GM18909 (cell line): ENCODE results near the gene NCSTN.

ENCODE experiments used
- ATAC-seq: cut with Tn5 transposase; IDR thresholded peaks from one replicate; pipeline ENCODE4 v1.9.1; 2021; ENCODE audit warnings: mild to moderate bottlenecking; ENCODE audit not compliant: unreplicated experiment, poor library complexity

Gene NCSTN

DNA sequence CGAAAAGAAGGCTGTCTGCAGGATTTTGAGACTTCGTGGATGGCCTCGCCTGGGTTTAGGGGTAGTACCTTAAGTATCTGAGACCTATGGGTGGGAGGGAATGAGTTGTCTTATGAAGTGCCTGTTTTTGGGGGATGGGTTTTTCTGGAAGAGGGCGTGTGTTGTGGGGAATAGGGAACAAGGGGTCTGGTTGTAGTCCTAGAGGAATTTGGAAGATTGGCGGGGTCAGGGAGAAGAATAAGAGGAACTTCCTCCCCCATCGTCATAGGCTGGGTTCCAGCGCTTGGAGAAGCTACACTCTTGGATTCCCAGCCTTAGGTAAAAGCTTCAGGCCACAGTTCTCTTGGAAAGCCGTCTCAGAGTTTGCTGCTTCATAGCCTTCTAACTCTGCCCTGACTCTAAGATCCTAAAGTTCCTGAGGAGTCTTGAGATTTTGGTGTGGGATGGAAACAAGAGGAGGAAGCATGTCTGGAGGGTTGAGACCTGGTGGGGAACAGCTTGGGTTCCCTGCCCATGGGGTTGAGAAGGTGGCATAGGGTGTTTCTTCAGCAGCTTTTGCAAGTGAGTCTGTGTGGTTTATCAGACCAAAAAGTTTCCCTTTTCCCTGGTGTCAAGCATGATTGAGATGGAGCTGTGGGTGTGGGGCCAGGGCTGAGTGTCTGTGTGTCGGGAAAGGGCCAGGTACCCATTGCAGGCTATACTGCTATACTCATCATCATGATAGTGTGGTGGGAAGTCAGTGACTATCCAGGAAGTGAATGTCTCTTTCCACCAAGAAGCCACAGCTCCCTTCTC, 59.0 kb downstream of the NCSTN start:
- no peak for ATAC-seq

DNA sequence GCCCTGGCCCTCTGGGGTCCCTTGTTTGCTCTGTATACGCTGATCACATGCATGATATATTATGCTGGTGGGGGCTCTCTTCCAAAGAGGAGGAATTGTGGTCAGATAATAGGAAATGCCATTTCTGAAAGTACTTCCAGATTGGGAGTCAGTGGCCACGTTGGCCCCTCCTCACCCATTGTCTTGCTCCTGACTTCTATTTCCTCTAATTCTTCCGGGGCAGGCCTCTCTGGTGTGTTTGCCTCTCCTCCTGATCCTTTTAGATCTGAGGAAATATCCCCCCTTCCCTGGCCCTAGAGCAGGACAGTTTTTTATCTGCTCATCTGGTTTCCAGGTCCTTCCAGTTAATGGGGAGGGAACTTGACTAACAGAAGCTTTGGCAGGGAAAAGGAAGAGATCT, 60.1 kb downstream of the NCSTN start:
- no peak for ATAC-seq

DNA sequence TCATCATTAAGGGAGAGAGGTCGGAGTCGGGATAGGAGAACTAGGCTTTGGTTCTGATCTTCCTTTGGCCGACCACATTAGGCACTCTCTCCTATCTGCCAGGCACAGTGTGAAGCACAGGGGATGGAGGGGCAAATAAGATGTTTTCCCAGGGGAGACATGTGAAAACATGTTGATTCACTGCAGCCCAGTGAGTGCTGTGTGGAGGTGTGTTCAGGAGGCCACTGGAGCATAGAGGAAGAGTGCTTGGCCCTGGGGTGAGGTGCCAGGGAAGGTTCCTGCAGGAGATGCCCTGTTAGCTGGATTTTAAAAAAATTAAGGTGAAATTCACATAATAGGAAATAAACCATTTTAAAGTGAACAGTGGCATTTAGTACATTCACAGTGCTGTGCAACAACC, 60.9 kb downstream of the NCSTN start:
- ATAC-seq: no peak

GRCh38 chr1:160405331-160405877, 62.2 kb downstream of the NCSTN start:
- no peak for ATAC-seq

DNA sequence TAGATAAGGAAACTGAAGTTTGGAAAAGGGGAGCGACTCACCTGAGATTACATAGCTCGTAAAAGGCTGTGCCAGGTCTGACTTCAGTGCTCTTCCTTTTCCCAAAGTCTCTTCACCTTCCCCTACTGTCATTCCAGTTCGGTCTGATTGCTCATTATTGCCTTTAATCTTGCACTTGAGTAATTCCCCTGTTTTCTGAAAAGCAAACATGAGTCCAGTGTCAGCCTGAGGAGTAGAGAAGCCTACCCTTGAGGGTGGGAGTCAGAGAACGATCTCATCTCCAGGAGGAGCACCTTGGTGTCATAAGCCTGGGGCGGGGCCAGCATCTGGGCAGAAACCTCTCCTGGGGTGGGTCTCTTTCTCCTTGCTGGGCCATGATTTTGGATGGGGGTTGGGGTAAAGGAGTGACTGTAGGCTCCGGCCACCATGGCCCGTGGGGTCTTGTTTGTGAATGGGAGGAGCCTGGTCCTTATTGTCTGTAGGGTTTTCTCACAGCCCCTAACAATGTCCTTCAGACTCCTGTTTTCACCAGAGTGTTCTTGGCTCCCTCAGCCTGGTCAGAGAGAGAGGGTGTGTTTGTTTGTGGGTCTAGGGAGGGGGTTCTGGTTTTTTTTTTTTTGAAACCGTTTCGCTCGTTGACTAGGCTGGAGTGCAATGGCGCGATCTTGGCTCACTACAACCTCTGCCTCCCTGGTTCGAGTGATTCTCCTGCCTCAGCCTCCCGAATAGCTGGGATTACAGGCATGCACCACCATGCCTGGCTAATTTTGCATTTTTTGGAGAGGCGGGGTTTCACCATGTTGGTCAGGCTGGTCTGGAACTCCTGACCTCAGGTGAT, 63.2 kb downstream of the NCSTN start:
- ATAC-seq: no peak

DNA sequence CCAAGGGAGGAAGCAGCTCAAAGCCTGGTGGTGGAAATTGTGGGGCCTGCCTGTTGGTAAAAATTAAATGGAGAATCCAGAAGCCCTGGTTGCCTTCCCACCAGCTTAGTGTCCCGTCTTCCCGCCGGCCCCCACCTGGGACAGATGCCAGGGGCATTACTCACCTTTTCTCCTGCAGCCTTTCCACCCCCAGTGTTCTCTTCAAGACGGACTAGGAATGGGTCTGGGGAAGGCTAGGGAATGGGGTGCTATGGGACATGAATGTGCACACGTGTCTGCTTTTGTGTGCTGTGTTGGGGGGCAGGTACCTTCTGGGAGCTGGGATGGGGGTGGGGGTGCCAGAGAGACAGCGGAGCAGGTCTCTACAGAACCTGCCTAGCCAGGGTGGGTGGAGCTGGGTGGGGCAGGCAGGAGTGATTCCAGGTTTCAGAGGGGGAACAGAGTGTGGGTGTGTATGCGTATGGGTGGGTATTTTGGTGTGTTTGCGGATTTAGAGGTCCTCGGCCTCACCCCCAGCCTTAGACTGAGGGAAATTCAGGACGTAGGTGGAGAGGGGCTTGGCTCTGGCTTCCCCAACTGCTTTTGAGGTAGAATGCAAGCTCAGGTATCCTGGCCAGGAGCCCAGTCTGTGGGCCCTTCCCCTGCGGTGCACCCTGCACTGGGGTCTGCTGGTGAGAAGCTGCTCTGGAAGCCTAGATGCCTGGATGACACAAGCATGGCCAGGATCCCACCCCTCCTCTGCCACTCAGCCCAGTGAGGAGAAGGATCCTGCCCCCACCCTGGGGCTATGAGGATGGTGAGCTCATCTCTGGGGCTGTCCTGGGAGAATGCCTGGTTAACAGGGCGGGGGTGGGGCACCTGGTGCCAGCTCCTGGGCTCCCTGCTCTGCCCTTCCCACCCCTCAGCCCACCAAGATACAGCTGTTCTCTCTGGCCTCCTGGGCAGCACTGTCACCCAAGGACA, 64.9 kb downstream of the NCSTN start:
- no peak for ATAC-seq
